GM21723 (cell line): ENCODE results near the gene PTPRQ.

Source experiments
- ATAC-seq: cut with Tn5 transposase; IDR thresholded peaks from one replicate; pipeline ENCODE4 v1.9.1; 2021; ENCODE audit warnings: mild to moderate bottlenecking, moderate library complexity; ENCODE audit not compliant: unreplicated experiment

PTPRQ gene

DNA sequence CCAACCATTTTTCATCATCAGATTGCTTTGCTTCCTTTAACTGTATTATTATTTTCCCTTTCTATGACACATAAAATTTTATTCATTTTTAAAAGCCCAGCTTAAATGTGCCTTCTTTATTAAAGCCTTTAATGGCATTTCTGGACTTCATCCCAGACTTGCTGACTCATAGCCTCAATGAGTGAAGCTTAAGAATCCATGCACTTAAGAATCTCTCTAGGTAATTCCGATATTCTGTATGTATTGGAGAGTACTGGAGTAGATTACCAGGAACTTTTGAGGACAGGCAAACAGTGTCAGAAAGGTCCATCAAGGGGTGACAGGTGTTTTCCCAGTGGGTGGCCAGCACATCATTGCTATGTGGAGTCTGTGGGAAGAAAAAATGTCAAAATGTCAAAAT lies 107.9 kb downstream of the PTPRQ start:
- no peak for ATAC-seq

DNA sequence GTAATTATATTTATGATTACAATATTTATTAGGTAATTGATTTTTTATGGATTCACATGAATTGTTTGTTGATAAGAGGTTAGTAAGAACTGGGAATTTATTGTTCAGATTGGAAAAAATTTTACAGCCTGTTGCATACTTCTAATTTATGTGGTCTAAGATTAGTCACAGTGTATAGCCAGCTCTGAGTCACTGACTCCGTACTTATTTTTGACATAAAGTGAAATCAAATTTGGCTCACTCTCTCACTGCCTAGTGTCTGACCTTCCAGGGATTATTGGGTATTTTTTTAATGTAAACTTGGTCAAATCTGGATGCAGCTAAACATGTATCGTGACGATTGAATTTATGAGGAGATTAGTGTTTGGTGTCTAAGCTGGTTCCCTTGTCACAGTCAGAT lies 109.3 kb downstream of the PTPRQ start:
- ATAC-seq = no peak

DNA sequence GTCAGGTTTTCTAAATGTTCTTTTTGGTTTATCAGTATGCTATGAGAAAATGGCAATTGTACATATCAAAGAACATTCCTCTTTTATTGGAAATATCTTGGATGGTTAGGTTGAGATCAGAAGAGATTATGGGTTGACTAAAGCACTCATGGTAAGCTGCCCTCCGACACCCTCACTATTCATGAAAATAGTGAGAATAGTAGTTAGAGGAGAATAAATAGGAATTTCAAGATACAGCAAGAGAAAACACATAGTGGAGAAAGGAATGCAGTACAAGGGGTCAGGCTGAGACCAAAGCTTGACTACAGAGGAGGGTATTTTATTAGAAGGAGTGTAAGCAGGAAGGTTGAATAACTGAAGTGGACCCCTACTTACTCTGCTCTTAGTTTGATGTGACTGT lies 112.5 kb downstream of the PTPRQ start:
- ATAC-seq = no peak

DNA sequence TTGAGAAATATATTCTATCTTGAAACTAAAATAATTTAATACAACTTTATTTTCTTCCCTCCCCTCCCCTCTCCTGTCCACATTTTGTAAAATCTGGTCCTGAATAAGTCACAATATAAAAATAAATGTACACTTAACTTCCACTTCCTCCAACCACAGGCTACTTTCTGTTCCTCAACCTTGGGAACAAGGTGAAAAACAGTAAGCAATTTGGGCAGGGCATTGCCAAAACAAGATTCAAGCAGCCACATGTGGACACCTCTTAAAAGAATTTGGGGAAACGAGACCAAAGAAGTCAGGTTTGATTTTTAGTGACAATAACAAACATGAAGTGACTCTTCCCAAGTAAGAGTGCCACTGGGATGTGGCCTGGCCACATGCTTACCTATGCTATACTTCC lies 115.7 kb downstream of the PTPRQ start:
- ATAC-seq = no peak

DNA sequence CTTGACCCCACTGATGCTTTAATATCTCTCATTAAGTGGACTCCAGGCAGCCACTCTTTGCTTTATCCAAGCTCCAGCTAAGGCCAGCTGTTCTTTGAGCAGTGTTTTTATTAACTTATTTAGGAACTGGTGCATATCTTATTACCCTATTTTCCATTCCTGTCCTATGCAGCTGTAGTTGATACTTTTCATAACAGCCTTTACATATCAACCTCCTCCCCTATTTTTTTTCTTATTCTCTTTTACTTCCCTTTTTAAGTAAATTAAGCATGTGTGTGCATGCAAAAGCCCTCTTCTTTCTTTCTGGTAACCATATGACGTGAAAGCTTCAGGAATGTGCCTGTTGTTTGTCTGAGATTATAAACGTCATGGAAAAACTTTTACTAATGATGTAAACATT lies 121.2 kb downstream of the PTPRQ start:
- no peak for ATAC-seq

DNA sequence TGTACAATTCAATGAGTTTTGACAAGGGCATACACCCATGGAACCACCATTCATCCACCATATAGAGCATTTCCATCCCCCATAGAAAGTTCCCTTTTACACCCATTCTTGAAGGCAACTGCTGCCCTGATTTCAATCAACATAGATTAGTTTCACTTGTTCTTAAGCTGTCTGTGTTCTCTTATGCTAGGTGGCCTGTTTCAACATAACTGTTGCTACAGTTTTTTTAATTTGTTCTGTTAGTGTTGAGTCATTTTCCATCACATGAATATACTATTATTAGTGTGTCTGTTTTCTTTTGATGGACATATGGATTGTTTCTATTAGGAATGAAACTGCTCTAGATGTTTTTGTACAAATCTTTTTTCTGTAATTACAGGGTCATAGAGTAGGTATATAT lies 123.4 kb downstream of the PTPRQ start:
- no peak for ATAC-seq

DNA sequence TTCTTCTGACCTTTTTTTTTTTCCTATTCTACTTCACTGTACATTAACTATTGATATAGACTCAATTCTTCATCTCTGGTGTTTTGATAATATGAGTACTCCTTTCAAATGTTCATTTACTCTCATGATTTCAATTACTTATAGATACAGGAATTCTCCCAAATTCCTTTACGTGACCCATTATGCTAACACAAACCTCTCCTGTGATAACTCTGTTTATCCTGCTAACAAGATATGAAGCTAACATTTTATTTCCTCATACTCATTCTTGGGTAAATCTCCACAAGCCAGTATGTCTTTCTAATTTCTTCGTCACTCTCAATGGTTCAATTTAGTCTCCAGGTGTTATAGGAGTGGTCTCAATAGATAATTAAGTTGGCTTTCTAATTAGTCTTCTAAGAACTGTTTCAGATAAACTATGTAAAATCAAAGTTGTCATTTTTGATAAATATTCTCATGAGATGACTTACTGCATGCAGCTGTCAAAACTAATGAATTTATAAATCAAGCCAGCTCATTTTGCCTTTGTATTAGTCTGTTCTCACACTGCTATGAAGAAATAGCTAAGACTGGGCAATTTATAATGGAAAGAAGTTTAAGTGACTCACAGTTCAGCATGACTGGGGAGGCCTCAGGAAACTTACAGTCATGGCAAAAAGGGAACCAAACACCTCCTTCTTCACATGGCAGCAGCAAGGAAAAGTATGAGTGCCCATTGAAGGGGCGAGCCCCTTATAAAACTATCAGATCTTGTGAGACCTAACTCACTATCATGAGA lies 132.8 kb downstream of the PTPRQ start:
- ATAC-seq = no peak

DNA sequence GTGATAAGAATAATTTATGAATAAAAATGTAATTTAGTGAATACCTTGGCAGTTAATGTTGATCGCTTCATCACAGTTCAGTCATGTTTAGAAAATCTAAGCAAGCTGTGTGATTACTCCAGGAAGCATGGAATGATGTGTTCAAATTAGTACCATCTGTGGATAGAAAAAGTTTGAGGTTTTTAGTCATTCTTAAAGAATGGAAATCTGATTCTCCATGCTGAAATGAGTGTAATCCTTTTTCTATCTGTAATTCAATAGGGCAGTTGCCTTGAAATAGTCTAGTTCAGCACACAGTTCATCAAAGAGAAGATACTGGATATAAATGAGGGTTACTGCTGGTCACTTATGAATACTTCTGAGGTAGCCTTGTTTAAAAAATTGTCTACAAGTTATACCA lies 136.2 kb downstream of the PTPRQ start:
- no peak for ATAC-seq

DNA sequence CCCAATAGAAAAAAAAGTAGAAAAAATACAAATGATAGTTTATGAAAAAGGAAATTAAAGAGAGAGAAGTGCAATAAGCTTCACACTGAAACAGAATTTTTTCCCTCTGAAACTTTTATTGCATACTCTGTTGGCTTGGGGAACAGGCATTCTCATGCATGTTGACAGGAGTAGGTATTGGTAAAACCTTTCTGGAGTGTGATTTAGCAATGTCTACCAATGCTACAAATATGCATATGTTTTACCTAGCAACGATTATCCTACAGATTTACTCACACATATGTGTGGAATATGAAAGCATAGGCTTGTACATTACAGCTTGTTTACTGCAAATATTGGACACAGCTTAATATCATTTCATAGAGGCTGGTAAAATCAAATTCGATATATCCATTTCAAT lies 137.7 kb downstream of the PTPRQ start:
- no peak for ATAC-seq

DNA sequence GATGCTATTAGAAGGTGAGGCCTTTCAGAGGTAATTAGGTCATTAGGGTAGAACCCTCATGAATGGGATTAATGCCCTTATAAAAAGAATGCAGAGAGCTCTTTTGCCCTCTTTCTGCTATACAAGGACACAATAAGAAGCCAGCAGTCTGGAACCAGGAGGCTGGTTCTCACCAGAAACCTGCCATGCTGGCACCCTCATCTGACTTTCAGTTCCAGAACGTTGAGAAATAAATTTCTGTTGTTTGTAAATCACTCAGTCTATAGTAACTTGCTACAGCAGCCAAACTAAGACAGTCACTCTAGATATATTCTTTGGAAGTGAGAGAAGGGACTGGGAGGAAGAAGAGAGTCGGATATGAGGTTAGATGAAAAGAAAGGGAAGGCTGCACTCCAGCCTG lies 138.4 kb downstream of the PTPRQ start:
- ATAC-seq = no peak

DNA sequence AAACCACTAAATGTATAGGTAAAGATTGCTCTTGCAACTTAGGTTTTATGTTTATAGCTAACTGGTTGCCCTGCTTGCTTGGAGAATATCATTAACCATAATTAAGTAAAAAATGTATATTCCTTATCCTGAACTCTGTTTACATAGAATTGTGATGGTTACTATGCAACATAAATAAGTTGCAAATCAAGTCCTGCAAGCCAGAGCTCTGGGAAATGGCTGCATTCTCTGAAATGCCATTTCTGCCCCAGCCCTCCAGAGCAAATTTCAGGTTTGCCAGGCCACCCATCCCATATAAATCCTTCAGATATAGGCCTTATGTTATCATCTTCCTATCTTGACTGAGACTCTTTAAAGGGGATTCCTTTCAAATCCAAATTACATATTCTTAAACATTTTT lies 145.0 kb downstream of the PTPRQ start:
- no peak for ATAC-seq

DNA sequence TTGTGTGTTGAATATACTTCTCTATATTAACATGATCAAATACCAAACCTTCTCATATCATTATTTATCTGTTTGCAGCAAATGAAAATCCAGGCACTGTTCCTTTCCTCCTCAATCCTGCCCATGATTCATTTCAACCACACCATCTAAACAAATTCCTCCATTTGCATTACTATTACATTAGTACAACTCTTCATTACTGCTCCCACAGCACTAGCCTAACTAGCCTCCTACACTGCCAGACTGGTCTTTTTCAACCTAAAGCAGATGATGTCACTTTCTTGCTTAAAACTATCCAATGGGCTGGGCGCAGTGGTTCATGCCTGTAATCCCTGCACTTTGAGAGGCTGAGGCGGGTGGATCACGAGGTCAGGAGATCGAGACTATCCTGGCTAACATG lies 146.1 kb downstream of the PTPRQ start:
- ATAC-seq = no peak

DNA sequence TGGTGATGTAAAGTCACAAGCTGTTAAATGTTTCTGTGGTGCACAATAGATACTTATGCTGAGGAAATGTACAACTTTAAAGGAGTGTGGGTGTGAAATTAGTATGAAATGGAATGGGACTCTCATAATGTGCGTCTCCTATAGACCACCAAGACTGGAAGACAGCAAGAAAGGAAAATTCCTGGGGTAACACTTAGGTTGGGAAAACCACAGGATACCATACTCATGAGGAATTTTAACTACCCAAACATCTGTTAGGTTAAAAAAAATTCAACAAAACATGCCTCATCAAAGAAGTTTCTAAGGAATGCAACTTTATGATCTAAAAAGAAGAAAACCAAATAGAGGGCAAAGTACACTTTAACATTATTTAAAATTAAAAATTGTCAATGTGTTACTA lies 149.7 kb downstream of the PTPRQ start:
- ATAC-seq = no peak

DNA sequence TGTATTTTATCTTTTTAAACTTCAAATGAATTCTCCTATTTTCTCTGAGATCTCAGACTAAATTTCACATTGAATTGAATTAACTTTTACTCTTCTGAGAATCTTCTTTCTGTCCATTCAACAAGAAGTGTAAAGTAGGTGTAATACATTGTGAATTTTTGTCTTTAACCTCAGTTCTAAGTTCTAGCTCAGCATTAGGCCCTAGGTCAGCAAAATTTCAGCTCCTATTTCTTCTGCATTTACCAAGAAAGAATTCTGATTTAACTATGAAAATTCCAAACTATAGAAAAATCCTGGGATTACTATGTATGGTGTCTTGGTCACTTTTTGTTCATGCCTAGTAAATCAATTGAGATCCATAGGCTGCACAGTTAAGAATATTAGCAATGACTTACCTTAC lies 152.5 kb downstream of the PTPRQ start:
- no peak for ATAC-seq

DNA sequence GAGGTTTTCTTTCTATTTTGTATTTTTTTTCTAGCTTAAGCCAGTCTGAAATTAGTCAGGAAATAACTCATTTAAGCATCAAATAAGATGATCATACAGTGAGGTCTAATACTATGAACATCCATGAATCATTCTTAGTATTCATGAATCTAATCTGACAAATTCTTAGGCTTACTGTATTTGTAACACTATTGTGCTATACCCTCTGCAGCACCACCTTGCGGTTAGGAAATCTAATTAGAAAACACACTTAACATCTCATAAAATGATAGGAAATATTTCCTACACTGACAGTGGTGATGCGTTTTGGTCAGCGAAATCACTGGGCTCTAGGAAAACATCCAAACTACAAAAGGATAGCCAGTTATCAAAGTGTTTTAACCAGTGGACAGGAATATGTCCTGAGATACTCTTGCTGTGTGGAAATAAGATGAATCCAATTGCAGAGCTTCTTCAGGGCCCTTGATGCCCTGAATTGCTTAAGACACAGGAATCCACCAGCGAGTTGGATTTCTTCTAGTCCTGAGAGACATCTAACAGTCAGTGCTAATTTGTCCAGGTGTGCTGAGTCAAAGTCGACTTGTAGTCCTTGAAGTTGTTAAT lies 154.1 kb downstream of the PTPRQ start:
- peak; percentile 64 for ATAC-seq

DNA sequence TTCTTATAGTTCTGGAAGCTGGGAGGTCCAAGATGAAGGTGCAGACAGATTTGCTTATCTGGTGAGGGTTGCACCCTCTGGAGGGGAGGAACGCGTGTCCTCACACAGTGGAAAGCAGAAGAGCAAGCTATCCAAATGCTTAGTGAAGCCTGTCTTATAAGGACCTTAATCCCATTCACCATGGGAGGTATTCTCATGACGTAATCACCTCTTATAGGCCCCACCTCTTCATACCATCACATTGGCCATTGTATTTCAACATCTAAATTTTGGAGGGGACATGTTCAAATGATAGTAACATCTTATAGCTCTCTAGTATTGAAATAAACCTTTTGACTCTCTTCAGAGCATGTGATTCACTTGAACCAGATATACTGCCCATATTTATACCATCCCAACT lies 158.4 kb downstream of the PTPRQ start:
- ATAC-seq = no peak

DNA sequence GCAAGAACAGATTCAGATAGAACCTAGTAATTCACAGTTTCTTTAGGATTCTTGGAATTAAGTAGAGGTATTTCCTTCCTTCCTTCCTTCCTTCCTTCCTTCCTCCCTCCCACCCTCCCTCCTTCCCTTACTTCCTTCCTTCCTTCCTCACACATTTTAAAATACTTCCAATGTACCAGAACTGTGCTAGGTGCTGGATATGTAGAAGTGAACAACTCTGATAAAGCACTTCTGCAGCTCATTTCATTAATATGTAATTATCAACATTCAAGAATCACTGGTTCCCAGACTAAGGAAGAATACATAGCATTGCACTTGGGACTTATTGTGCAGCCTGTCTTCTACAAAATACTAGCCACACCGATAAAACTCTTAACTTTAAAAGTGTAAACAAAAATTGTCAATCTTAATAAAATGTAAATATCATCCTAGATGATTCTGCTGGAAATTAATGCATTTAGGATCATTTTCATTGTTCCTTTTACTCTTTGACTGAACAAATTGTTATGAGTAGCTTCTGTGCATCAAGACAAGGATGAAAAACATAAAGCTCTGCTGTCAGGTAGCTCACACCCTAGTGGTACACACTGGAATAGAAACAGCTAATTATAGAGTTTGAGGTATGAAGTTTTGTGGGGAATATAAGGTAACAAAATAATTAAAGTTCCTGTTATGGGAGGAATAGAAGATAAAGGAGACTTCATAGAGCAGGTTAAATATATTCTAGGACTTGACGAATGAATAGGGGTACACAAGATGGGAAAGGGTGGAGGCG lies 163.5 kb downstream of the PTPRQ start:
- ATAC-seq = no peak

DNA sequence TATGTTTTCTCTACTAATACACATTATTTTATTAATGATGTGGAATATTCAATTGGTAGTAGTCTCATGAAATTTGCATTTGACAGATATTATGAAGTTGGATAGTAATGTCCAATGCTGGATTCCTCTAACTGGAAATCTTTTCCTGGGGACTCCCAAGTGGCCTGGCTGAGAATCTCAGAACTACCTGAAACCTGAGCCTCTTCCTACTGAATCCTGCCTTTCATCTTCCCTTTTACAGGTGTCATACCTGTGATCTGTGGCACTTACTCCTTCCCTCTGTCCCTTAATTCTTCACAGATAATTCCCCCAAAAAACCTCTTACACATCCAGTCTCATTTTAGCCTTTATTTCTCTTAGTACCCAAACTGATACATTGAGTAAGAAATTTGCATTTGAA lies 173.7 kb downstream of the PTPRQ start:
- ATAC-seq = no peak

DNA sequence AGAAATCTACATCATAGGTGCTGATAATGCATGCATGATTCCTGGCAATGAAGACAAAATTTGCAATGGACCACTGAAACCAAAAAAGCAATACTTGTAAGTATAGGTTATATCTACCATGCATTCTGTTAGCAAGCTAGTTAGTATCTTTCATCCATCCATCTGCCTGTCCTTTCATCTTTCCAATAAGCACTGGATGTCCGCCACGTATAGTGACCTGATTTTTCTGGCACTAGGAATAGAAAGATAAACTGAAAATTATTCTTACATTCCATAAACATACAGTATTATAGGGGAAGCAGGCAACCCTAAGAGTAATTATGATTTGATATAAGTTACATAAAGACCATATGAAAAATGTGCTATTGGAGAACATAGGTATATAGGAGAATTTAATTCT lies 176.2 kb downstream of the PTPRQ start:
- no peak for ATAC-seq

DNA sequence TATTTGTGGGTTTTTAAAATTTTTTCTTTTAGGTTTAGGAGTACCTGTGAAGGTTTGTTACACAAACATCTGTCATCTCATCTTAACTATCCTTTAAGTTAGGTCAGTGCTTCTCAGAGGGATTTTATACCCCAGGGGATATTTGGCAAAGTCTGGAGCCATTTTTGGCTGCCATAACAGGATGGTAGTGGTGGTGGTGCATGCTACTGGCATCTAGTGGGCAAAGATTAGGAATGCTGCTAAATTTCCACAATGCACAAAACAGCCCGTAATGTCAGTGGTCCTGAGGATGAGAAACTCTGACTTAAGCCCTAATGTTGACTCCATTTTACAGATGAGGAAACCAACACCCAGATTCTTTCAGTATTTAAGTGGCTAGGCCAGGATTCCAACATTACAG lies 178.2 kb downstream of the PTPRQ start:
- ATAC-seq = no peak

DNA sequence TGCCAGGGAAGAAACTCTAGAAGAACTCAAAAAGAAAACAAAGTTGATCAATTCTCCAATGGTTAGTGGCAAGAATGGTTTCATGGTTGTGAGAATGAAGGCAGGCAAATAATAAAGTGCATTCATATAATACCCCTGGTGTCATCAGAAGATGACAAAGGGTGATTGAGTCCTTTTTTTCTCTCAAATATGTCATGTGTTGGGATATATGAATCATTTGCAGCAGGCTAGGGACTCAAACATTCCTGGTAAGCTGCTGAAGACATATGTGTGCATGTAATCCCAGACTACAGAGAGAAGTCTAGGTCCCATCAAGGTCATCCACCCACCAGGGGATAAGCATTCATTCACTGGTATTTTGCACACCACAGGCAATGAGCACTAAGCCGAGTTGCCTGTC lies 181.0 kb downstream of the PTPRQ start:
- no peak for ATAC-seq

DNA sequence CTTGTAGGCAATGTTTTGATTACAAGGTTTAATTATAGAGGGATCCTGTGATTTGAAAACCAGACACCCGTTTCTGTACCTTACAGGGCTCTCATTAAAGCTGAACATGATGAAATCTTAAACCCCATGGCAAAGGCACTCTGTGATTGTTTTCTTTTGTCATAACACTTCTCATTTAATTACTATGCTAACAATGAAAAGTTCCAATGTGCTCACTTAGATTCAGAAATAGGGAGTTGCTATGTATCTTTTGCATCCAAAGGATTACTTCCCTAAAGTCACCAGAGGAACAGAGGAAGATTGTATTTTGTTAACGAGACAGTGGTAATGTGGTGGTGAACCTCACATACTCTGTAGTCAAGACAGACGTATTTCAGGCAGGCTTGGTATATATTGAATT lies 181.9 kb downstream of the PTPRQ start:
- no peak for ATAC-seq
